GM13976 (cell line): ENCODE data around the gene LRRC32.

ENCODE experiments used
- DNase-seq: peaks from one replicate; pipeline ENCODE4 v3.0.0; 2012; ENCODE audit warnings: low spot score
- in situ Hi-C: fragments of 300-500 bp; cut with MboI; formaldehyde crosslinking; loops from one replicate; pipeline ENCODE4 v1.12.0; 2022; ENCODE audit warnings: low sequenced_read_pairs, mixed read lengths, inconsistent platforms; ENCODE audit not compliant: unreplicated experiment
- TF ChIP-seq, protein P1 (sequence below): IDR thresholded peaks from 2 replicates; pipeline ENCODE4 v1.5.1; 2012; ENCODE audit warnings: borderline replicate concordance, mild to moderate bottlenecking; ENCODE audit not compliant: insufficient read depth; ENCODE audit errors: extremely low read depth, missing control alignments, control extremely low read depth

Gene LRRC32

DNA sequence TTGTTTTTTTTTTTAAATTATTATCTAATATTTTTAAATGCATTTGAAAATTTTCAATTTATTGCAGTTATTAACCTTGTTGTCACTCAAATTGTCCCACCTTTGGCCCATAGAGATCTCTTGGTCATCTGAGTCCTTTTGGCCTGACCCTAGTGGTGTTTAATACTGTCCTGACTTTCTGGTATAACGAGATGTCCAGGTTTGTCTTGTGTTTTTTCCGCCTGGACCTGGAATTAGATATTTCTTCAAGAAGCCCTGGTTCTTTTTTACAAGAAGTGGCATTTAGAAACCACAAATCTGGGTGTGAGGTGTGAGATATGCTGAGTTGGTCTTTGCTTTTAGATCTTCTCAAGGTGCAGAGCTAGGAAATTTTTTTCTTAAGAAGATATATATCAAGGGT, 38.1 kb downstream of the LRRC32 start:
- no peak for DNase-seq
- in situ Hi-C loops, result no loop called here
- TF ChIP-seq, protein P1, sequence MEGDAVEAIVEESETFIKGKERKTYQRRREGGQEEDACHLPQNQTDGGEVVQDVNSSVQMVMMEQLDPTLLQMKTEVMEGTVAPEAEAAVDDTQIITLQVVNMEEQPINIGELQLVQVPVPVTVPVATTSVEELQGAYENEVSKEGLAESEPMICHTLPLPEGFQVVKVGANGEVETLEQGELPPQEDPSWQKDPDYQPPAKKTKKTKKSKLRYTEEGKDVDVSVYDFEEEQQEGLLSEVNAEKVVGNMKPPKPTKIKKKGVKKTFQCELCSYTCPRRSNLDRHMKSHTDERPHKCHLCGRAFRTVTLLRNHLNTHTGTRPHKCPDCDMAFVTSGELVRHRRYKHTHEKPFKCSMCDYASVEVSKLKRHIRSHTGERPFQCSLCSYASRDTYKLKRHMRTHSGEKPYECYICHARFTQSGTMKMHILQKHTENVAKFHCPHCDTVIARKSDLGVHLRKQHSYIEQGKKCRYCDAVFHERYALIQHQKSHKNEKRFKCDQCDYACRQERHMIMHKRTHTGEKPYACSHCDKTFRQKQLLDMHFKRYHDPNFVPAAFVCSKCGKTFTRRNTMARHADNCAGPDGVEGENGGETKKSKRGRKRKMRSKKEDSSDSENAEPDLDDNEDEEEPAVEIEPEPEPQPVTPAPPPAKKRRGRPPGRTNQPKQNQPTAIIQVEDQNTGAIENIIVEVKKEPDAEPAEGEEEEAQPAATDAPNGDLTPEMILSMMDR, result no peak

GRCh38 chr11:76631566-76632308, 38.8 kb downstream of the LRRC32 start:
- in situ Hi-C loops, result no loop called here
- TF ChIP-seq, protein P1, result no peak
- no peak for DNase-seq

DNA sequence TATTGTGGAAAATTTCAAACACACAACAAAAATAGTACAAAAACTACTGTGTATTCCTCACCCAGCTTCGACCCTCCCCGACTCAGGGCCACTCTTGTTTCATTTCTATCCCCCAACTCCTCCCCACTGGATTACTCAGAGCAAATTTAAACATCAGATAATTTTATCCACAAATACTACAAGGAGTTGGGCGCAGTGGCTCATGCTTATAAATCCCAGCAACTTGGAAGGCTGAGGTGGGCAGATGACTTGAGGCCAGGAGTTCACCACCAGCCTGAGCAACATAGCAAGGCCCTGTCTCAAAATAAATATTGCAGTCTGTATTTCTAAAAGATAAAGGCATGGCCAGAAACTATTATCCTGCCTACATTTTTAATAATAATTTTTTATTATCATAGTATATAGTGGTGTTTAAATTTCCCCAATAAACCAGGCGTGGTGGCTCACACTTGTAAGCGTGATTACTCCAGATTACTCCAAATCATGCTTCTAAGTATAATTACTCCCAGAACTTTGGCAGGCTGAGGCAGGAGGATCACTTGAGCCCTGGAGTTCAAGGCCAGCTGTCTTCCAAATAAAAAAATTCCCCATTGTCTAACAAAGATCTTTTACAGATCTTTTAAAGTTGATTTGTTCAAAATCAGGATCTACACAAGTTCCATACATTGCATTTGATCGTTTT, 39.8 kb downstream of the LRRC32 start:
- TF ChIP-seq, protein P1, result no peak
- DNase-seq, result no peak
- in situ Hi-C loops, result no loop called here

DNA sequence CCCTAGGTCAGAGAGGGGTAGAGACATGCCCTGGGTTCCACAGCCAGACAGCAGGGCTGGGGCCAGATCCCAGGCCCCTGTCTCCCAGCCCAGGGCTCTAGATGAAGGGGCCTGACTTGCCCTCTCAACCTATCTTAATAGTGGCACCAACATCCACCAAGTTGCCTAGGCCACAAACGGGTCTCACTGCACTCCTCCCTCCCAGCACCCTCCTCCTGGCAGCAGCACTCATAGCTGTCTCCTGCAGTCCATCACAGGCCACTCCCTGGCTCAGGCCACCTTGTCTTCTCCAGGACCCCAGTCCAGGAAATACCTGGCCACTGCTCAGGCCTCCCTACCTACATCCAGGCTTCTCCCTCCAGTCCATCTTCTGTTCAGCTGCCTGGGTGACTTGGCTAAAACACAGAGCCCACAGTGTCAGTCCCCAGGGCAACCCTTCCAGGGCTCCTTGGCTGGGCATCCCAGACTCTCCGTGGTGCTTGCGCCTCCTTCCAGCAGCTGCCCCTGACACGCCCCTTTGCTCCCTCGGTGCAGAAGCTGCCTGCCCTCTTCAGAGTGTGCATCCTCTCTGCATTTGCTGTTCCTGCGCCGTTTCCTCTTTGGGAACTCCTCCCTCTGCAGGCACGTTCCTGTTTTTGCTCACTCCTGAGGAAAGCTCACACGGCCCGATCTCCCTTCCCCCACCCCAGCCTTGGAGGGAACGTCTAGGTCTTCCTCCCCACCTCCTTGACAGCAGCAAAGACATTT, 40.5 kb downstream of the LRRC32 start:
- DNase-seq, result no peak
- TF ChIP-seq, protein P1, result no peak
- in situ Hi-C loops, result no loop called here

DNA sequence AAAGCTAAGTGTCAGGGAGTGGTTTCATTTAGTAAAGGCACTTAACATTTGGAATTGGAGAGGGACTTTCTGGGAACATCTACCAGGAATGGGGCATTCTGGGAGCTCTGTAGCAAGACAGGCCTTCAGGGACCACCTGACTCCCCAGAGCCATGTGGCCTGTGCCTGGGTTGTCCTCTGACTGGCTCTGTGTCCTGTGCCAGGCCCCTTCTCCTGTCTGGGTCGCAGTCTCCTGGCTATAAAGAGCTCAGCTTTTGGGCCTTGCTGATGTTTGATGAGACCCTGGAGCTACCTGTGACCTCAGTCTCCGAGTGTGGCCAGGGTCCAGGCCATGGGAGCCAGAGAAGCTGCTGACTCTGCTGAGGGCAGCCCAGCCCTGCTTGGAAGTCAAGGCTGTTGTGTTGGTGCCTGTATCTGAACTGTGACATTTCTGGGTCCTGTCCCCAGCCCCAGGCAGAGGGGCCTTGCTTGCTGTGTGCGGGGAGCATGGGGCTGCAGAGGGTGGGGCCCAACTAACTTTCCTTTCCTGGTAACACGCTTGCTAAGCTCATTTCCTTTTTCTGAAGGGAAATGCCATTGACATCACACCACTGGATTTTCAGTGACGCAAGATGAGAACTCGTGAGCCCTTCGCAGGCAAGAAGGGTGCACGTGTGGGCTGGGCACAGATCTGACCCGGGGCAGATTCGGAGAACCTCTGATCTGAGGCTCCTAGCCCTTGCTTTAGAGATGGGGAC, 41.3 kb downstream of the LRRC32 start:
- DNase-seq, result no peak
- TF ChIP-seq, protein P1, result no peak
- in situ Hi-C loops, result no loop called here

GRCh38 chr11:76628408-76628947, 42.1 kb downstream of the LRRC32 start:
- TF ChIP-seq, protein P1, result no peak
- DNase-seq, result no peak
- in situ Hi-C loops, result no loop called here
